Measurements from ENCODE around the gene TNIP2. TPM values are rescaled to one million over a fixed set of nuclear protein-coding genes. Genes with fewer than 3 reads are reported as not detected.

The TNIP2 gene
- total RNA-seq, 1 donor from 2014 or later: 19.4 TPM

DNA sequence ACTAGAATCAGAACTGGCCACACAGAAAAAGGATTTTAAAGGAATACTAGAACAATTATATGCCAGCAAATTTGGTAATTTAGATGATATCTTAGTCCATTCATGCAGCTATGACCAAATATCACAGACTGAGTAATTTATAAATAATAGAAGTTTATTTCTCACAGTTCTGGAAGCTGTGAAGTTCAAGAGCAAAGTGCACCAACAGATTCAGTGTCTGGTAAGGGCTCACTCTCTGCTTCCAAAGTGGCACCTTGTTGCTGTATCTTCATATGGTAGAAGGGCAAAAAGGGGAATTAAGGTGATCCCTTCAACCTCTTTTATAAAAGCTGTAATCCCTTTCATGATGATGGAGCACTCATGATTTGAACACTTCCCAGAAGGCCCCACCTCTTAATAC is 20.3 kb downstream of the TNIP2 start:
- H3K4me1 ChIP-seq: no peaks in the 10 kb centered on the region
- peaks cover 16% of the 10 kb centered on the region for H3K9me3 ChIP-seq (replicated peaks)
- no peak overlapping the region for H3K27ac ChIP-seq (replicated peaks)
- no peak for DNase-seq
- intact Hi-C loops (cut with micrococcal nuclease): no loop called here
- H3K36me3 ChIP-seq: peaks cover 24% of the 10 kb centered on the region
- no peak overlapping the region for H3K4me3 ChIP-seq
- TF ChIP-seq, protein P1, sequence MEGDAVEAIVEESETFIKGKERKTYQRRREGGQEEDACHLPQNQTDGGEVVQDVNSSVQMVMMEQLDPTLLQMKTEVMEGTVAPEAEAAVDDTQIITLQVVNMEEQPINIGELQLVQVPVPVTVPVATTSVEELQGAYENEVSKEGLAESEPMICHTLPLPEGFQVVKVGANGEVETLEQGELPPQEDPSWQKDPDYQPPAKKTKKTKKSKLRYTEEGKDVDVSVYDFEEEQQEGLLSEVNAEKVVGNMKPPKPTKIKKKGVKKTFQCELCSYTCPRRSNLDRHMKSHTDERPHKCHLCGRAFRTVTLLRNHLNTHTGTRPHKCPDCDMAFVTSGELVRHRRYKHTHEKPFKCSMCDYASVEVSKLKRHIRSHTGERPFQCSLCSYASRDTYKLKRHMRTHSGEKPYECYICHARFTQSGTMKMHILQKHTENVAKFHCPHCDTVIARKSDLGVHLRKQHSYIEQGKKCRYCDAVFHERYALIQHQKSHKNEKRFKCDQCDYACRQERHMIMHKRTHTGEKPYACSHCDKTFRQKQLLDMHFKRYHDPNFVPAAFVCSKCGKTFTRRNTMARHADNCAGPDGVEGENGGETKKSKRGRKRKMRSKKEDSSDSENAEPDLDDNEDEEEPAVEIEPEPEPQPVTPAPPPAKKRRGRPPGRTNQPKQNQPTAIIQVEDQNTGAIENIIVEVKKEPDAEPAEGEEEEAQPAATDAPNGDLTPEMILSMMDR (IDR thresholded peaks at IDR 0.05; ENCODE audit: borderline replicate concordance): no peak
- no peaks in the 10 kb centered on the region for H3K27me3 ChIP-seq (ENCODE audit: low read depth)

DNA sequence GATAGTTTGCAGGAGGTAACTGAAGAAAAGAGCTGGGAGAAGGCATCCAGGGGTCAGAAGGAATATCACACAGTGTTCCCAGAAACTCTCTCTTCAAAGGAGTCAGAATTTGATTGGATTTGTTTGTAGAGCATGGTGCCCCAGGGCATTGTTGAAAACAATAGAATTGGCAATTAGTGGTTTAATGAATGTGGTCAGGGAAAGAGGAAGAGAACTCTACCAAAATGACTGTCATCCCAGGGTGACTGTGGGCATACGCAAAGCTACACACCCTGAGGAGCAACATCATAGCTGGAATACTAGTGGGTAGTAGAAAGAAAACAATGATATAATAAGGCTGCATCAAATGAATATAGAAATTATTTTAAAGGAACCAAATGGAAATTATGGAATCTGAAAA is 21.5 kb downstream of the TNIP2 start:
- Histone ChIP-seq H3K36me3 (peaks cover 30% of the 10 kb centered on the region), H3K9me3 (replicated peaks) (peaks cover 16% of the 10 kb centered on the region), H3K27me3 (ENCODE audit: low read depth) (no peaks in the 10 kb centered on the region), H3K4me1 (no peaks in the 10 kb centered on the region), H3K27ac (replicated peaks) (no peak overlapping the region), H3K4me3 (no peak overlapping the region)
- DNase-seq: no peak
- TF ChIP-seq, protein P1 (IDR thresholded peaks at IDR 0.05; ENCODE audit: borderline replicate concordance): no peak
- intact Hi-C loops (cut with micrococcal nuclease): no loop called here

DNA sequence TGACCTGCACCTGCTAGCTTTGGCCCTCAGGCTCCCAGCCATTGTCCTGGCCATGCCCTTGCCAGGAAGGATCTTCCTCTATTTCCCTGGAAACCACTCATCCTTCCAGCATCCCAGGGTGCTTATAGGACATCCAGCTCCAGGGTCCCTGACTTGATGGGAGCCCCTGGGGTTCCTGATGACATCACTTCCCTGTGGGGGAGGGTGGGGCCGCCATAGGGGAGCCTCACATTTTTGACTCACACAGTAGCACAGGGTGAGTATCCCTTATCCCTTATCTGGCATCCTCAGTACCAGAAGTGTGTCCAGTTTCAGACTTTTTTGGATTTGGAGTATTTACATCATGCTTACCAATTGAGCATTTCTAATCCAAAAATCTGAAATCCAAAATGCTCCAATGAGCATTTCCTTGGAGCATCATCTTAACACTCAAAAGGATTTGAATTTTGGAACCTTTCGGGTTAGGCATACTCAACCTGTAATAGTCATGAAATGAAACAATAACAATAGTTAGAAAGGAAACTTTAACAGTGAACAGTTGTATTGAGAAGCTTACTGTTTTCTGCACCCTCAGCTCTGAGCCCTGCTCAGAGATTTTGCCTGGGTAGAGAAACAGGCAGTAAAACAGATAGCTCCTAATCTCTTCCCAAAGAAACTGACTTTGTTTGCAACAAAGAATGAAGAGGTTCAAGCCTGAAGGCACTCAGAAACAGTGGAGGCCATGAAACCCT is 22.1 kb downstream of the TNIP2 start:
- no peak overlapping the region for H3K4me3 ChIP-seq
- no peaks in the 10 kb centered on the region for H3K27me3 ChIP-seq (ENCODE audit: low read depth)
- peaks cover 16% of the 10 kb centered on the region for H3K9me3 ChIP-seq (replicated peaks)
- H3K4me1 ChIP-seq: no peaks in the 10 kb centered on the region
- DNase-seq: no peak
- TF ChIP-seq, protein P1 (IDR thresholded peaks at IDR 0.05; ENCODE audit: borderline replicate concordance): no peak
- H3K27ac ChIP-seq (replicated peaks): no peak overlapping the region
- intact Hi-C loops (cut with micrococcal nuclease): no loop called here
- H3K36me3 ChIP-seq: peaks cover 36% of the 10 kb centered on the region

DNA sequence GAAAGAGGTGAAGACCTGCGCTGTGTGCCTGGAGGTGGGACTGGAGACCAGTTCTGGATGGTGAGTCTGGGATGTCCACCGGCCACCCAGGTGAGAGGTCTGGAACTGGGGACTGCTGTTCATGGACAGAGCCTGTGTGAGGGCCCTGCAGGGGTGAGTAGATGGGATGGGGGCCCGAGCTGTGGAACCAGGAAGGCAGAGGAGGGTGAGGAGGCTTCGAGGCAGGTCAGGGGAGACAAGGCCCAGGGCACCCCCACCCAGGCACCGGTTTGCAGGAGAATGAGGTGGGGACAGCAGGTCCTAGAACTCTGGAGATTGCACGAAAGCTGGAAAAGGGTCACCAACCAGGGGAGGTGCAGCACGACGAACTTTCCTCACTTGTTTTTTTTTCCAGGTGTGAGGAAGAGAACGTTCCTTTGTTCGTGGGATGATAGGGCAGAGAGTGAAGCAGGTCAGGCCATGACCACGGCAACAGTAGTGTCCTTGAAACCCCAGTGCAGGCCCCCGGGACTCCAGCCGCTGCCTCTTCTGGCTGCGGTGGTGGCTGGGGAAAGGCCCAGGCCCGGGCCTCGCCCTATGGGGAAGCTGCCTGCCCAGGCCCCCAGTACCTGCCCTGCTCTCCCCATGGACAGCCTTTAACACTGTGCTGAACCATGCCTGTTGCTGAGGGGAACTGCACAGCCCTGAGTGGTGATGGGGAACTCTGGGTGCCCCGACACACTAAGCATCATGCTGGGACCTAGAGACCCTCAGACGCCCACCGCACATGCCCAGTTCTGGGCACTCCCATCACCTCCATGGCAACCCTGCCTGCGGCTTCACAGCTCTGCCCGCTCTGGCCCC is 22.9 kb downstream of the TNIP2 start:
- intact Hi-C loops (cut with micrococcal nuclease): no loop called here
- peaks cover 16% of the 10 kb centered on the region for H3K9me3 ChIP-seq (replicated peaks)
- no peaks in the 10 kb centered on the region for H3K27me3 ChIP-seq (ENCODE audit: low read depth)
- H3K4me1 ChIP-seq: no peaks in the 10 kb centered on the region
- no peak overlapping the region for H3K27ac ChIP-seq (replicated peaks)
- H3K36me3 ChIP-seq: peaks cover 38% of the 10 kb centered on the region
- no peak overlapping the region for H3K4me3 ChIP-seq
- TF ChIP-seq, protein P1 (IDR thresholded peaks at IDR 0.05; ENCODE audit: borderline replicate concordance): no peak
- no peak for DNase-seq

DNA sequence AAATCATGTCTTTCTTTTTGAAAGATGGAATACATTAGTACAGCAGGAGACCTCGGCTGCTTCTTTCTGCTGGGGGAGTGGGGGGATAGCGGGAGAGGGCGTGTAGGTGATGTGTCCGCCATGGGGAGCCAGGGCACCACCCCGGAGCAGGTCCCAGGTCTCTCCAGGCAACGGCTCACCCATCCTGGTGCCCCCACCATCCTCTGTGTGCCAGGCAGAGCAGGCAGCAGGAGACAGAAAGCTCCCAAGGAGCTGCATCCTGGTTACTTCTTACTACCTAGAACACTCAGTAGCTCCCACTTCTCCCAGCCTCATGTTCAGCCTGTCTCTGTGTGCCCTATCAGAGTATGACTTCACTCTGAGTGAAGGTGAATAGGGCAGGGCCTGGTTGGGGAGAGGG is 23.6 kb downstream of the TNIP2 start:
- DNase-seq: no peak
- peaks cover 38% of the 10 kb centered on the region for H3K36me3 ChIP-seq
- peaks cover 16% of the 10 kb centered on the region for H3K9me3 ChIP-seq (replicated peaks)
- no peak overlapping the region for H3K4me3 ChIP-seq
- H3K27me3 ChIP-seq (ENCODE audit: low read depth): no peaks in the 10 kb centered on the region
- TF ChIP-seq, protein P1 (IDR thresholded peaks at IDR 0.05; ENCODE audit: borderline replicate concordance): no peak
- intact Hi-C loops (cut with micrococcal nuclease): no loop called here
- H3K27ac ChIP-seq (replicated peaks): no peak overlapping the region
- H3K4me1 ChIP-seq: no peaks in the 10 kb centered on the region
